ENCODE measurements around the gene PRCD.

The PRCD gene

GRCh38 chr17:76542566-76542971 lies 2.7 kb downstream of the PRCD start:
- no peak for DNase-seq

GRCh38 chr17:76542984-76543383 lies 3.1 kb downstream of the PRCD start:
- DNase-seq: no peak

- DNase-seq: no peak
Measured at GRCh38 chr17:76543482-76543825, 3.6 kb downstream of the PRCD start.

- no peak for DNase-seq
Measured at GRCh38 chr17:76543826-76544545, 4.1 kb downstream of the PRCD start.

GRCh38 chr17:76544546-76545365 lies 4.9 kb downstream of the PRCD start:
- DNase-seq: no peak

DNA sequence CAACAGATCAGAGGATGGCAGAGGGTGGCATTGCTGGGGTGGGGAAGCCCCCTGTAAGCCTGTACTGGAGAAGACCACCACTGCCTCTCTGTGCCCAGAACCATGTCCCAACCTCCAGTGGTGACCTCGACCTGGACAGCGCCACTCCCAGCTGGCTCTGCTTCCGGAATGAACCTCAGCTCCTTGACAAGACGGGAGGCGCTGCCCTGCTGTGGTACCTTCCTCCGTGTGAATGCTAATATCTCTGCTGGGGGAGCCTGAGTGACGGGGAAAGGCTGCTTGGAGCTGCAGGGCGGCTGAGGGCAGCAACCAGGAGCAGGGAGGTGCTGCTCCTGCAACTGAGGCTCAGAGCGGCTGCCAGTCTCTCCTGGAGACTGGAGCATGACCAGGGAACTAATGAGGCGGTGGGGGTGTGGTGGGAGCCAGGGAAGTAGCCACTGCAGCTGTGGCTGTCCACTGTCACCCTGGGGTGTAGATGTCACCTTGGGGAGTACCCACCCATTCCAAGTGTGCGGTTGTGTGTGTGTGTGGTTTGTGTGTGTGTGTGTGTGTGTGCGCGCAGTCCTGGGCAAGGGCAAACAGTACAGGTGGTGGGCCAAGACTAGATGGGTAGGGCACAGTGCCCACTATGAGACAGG lies 6.2 kb downstream of the PRCD start:
- no peak for DNase-seq

GRCh38 chr17:76546556-76547182 lies 6.8 kb downstream of the PRCD start:
- DNase-seq: no peak

- no peak for DNase-seq
Measured at GRCh38 chr17:76547183-76547641, 7.4 kb downstream of the PRCD start.

GRCh38 chr17:76547642-76548202 lies 7.9 kb downstream of the PRCD start:
- no peak for DNase-seq

DNA sequence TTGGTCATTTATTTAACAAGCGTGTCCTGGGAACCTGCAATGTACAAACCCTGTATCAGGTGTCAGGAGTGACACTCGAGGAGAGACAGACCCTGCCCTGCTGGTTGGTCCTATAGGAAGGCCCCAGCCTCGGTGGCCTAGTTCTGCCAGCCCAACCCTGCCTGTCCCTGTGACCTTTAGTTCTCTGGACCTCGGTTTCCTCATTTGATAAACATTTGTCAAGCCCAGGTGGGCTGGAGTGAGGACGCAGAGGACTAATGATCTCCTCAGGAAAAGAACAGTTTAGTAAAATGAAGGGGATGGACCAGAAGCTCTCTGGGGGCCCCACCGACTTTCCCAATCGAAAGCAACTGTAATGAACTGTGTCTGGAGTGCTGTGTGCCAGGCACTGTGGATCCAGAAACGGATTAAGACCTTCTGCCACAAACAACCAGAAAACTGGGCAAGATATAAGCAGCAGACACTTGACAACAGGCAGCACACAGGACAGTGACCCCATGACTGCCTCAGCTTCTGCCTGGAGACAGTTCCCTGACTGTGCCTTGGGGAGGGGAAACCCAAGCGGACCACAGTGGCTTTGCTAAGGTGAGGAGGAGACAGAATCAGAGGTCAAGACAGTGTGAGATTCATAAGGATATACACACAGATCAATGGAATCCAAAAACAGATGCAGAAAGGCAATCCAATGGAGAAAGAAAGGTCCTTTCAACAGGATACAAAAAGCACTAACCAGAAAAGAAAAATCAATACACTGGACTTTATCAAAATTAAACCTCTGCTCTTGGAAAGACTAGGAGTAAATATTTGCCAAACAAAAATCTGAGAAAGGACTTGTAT lies 8.8 kb downstream of the PRCD start:
- DNase-seq: no peak

GRCh38 chr17:76549215-76549518 lies 9.3 kb downstream of the PRCD start:
- DNase-seq: no peak

DNA sequence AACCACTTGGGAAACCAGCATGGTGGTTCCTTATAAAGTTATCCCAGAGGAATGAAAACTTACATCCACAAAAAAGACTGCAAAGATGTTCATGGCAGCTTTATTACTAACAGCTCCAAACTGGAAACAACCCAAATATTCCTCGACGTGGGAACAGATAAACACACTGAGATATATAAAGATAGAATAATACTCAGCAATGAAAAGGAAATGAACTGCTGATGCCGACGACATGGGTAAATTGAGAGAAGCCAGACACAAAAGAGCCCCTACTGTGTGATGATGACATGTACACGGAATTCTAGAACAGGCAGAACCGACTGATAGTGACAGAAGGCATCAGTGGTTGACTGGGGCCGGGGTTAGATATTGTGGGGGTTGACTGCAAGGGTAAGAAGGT lies 9.7 kb downstream of the PRCD start:
- no peak for DNase-seq

DNA sequence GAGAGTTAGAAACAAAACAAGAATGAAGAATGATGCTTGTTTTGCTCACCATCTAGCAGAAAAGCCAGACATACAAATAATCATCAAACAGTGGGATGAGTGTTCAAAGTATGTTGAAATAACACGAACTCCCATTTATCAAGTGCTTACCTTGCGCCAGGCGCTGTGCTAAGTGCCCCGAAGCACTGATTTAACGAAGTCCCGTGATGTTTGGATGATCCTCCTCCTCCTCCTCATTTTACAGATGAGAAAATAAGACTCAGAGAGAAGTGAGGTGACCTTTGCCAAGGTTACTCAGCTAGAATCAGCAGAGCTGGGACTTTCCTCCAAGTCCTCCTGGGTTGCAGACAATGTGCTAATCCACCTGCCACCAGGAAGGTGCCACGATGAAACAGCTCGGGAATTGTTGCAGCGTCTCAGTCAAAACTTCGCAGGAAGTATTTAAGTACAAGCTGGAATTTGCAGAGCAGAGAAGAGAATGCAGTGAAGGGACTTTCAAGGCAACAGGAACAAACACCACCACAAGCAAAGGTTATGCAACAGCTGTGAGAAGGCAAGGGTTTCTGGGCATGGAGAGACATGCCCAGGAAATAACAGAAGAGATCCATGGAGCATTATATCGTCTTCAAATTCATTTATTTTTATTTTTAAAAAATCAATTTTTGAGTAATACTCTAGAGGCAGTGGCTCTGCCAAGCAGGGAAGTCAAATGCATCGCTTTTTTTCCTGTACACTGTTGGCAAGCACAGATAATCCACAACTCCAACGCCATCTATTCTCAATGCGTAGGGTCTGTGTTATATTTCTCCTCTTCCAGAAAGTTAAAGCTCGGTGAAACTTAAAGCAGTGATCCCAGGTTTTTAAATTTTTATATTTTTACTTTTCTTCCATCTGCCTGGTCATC lies 11.1 kb downstream of the PRCD start:
- no peak for DNase-seq

DNA sequence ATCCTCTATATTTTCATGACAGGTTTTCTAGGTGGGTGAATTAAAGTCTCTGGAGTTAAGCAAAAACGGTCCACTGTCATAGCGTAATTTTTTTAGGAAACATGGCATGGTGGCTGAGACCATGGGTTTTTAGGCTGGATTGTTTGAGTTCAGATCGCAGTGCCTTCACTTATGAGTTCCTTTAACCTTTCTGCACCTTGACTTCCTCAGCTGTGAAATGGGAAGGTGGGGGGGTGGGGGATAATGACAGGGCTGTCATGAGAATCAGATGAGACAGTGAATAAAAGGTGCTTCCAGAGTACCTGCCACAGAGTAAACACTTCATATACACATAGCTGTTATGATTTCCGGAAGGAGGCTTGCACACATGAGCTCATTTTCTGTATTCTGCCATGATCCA lies 11.8 kb downstream of the PRCD start:
- no peak for DNase-seq

DNA sequence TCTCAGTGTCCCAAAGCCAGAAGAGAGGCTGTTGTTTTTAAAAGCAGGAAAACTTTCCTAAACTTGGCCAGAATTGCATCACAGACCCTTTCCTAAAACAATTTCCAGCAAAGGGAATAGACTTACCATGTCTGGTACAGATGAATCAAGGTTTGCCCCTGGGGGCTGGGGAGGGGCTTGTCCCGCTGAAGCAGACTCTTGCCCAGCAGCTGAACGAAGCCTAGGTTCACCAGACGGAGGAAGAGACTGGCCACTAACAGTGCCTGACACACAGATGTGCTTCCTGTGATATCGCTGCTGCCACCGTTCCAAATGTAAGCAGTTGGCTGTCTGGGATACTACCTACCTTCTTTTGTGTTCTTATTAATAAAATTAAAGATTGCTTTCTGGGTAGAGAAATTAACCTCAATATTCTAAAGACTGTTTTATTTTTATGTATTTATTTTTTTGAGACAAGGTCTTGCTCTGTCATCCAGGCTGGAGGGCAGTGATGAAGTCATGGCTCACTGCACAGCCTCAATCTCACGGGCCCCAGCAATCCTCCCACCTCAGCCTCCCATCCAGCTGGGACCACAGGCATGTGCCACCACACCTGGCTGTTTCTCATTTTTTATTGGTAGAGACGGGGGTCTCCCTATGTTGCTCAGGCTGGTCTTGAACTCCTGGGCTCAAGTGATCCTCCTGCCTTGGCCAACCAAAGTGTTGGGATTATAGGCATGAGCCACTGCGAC lies 13.5 kb downstream of the PRCD start:
- no peak for DNase-seq

GRCh38 chr17:76554131-76554530 lies 14.3 kb downstream of the PRCD start:
- DNase-seq: no peak

GRCh38 chr17:76556765-76557367 lies 17.0 kb downstream of the PRCD start:
- no peak for DNase-seq

DNA sequence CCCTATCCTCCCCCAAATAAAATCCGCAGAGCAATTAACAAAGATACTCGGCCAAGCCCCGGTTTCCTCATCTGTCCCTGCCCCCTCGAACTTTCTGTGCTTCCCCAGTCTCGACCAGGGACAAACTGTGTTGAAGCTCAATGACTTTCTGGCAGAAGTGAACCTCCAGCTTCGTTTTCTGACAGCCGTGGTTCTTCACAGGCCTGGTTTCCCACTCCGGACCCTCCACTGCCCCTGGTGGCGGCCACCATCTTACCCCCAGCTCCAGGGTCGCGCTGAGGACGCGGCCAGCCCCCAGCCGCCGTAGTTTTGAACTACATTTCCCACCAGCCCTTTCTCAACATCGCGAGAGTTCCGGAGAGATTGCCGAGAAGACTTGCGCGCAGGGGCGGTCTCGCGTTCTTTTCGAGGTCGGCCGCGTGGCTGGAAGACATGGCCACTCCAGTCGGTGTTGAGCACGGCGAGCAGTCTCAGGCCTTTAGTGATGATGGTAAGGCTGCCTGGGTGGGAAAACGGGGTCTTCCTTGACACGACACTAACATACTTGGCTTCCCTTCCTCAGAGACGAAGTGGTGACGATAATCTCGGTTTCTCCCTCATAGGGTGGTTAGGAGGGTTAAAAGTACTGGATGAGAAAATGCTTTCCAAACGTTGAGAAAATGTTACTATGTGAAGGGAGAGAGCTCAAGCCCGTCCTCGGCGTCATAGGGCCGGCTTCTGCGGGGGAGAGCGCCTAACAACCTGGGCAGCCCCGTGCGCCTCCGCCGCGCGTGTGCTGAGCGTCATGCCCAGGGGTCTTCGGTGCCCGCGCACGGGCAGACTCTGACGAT lies 17.7 kb downstream of the PRCD start:
- DNase-seq: peak; percentile 61
